Brain microvascular endothelial cell (primary cell): Measurements from ENCODE around the gene SLC25A11.

Experiments used
- DNase-seq: peaks from one replicate; pipeline ENCODE4 v3.0.0-alpha.2; 2020
- H3K27ac ChIP-seq: fragments of 250-450 bp; sonication (Bioruptor Pico); 2 replicates; pipeline ENCODE4 v1.5.1; 2020; ENCODE audit warnings: mild to moderate bottlenecking, moderate library complexity
- H3K27me3 ChIP-seq: fragments of 250-450 bp; sonication (Bioruptor Pico); replicated peaks from 2 replicates; pipeline ENCODE4 v1.5.1; 2020; ENCODE audit warnings: mild to moderate bottlenecking
- H3K36me3 ChIP-seq: fragments of 250-450 bp; sonication (Bioruptor Pico); replicated peaks from 2 replicates; pipeline ENCODE4 v1.5.1; 2020; ENCODE audit warnings: mild to moderate bottlenecking
- H3K4me3 ChIP-seq: 2 replicates; pipeline ENCODE4 v1.5.1; 2011; ENCODE audit warnings: low read depth, mild to moderate bottlenecking, control low read depth, low read length, moderate library complexity
- CTCF ChIP-seq: IDR thresholded peaks from 2 replicates; pipeline ENCODE4 v1.5.1; 2011; ENCODE audit warnings: low read depth, mild to moderate bottlenecking, moderate library complexity, low read length, control low read depth, inconsistent platforms; ENCODE audit errors: missing control alignments
- in situ Hi-C: cut with HindIII; loops from 2 replicates; pipeline ENCODE4 v1.10.0; 2017; ENCODE audit warnings: low sequenced_read_pairs, low pct_ligation_motif_present

The SLC25A11 gene

GRCh38 chr17:4898351-4898750 is 41.5 kb downstream of the SLC25A11 start:
- no peak for TF ChIP-seq CTCF
- no peak overlapping the region for H3K27ac ChIP-seq
- no peak overlapping the region for H3K4me3 ChIP-seq
- no peaks in the 10 kb centered on the region for H3K27me3 ChIP-seq
- in situ Hi-C loops, result no loop called here
- H3K36me3 ChIP-seq, result peaks cover 29% of the 10 kb centered on the region
- DNase-seq, result no peak

GRCh38 chr17:4897785-4898184 is 42.1 kb downstream of the SLC25A11 start:
- peaks cover 33% of the 10 kb centered on the region for H3K36me3 ChIP-seq

GRCh38 chr17:4897198-4897687 is 42.6 kb downstream of the SLC25A11 start:
- H3K27ac ChIP-seq, result no peak overlapping the region
- in situ Hi-C loops, result no loop called here
- no peak overlapping the region for H3K4me3 ChIP-seq
- H3K27me3 ChIP-seq, result no peaks in the 10 kb centered on the region
- DNase-seq, result no peak
- peaks cover 37% of the 10 kb centered on the region for H3K36me3 ChIP-seq
- peak; percentile 0 for TF ChIP-seq CTCF

More at GRCh38 chr17:4897785-4898184, 42.1 kb downstream of the SLC25A11 start:
- no peak overlapping the region for H3K4me3 ChIP-seq
- DNase-seq, result no peak
- H3K27ac ChIP-seq, result no peak overlapping the region
- TF ChIP-seq CTCF, result no peak
- no peaks in the 10 kb centered on the region for H3K27me3 ChIP-seq
- in situ Hi-C loops, result no loop called here

- DNase-seq, result no peak
- TF ChIP-seq CTCF, result peak; percentile 3
- in situ Hi-C loops, result no loop called here
- H3K27me3 ChIP-seq, result no peaks in the 10 kb centered on the region
- peaks cover 42% of the 10 kb centered on the region for H3K36me3 ChIP-seq
- H3K27ac ChIP-seq, result no peak overlapping the region
- H3K4me3 ChIP-seq, result no peak overlapping the region
Observed at GRCh38 chr17:4896332-4897197, 43.3 kb downstream of the SLC25A11 start.

- in situ Hi-C loops, result no loop called here
- peak; percentile 34 for TF ChIP-seq CTCF
Observed at GRCh38 chr17:4895657-4896331, 44.1 kb downstream of the SLC25A11 start.

More at GRCh38 chr17:4895657-4896331, 44.1 kb downstream of the SLC25A11 start:
- Histone ChIP-seq H3K36me3 (peaks cover 46% of the 10 kb centered on the region), H3K27me3 (no peaks in the 10 kb centered on the region), H3K27ac (no peak overlapping the region), H3K4me3 (no peak overlapping the region)
- DNase-seq, result no peak
